GM18511 (cell line): ENCODE data around the gene PDZRN3.

Source experiments
- ATAC-seq: cut with Tn5 transposase; IDR thresholded peaks from one replicate; pipeline ENCODE4 v1.9.1; 2021; ENCODE audit warnings: mild to moderate bottlenecking, moderate library complexity; ENCODE audit not compliant: unreplicated experiment

PDZRN3 gene

GRCh38 chr3:73432023-73432705, 192.6 kb downstream of the PDZRN3 start:
- ATAC-seq = no peak

DNA sequence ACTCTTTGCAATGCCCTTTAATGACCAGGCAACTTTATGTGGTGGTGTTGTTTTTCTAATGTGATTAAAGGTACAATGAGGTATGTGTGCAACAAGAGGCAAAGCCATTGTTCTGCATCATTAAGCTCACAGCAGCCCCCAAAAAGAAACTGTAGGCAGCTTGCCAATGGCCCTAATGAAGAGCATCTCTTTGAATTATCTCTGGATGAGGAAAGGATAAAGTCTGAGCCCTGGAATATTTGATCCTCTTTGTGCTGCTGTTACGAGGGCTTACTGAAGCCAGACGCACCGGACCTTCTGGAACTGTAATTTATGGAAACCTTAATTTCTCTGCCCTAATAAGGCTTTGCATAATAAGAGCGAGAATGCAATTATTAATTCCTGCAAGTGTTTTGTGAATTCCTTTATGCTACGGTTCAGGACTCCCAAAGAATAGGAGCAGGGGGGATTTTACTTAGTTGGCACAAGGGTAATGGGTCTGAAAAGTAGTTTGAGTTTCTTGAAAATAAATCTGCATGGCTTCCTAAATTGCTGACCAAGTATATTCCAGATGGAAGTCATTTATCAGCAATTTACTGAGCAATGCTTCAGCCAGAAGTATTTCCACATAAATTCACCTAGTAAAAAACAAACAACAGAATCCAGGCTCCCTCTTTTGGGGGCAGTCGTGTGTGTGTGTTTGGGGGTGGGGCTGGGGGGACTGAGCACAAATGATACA, 193.4 kb downstream of the PDZRN3 start:
- ATAC-seq = no peak

DNA sequence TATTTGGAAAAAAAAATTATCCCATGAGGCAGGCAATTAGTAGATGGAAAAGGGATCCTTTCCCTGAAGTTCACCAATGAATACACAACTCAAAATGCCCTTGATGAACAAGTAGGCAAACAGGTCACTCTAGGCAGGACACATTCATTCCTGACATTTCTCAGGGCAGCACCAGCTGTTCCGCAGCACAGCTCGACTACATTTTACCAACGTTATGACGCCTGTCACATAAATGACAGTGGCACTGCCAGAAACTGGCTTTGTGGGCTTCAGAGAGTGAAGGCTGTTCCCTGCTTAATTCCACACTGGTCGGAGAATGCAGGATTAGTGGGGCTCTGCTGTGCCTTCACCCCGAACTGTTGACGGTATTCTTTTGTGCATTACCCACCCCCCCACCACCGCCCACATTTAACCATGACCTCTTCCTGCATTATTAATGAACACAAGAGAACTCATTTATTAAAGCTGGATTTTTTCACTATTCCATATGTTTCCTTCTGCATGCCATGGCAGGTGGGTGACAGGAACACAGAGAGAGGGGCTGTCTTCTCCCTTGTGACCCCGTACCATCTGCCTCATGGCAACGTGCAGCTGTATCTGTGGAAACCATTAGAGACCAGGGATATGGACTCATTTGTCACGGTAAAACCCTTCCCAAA, 197.6 kb downstream of the PDZRN3 start:
- no peak for ATAC-seq

- ATAC-seq = no peak
Measured at GRCh38 chr3:73426606-73427005, 198.1 kb downstream of the PDZRN3 start.

DNA sequence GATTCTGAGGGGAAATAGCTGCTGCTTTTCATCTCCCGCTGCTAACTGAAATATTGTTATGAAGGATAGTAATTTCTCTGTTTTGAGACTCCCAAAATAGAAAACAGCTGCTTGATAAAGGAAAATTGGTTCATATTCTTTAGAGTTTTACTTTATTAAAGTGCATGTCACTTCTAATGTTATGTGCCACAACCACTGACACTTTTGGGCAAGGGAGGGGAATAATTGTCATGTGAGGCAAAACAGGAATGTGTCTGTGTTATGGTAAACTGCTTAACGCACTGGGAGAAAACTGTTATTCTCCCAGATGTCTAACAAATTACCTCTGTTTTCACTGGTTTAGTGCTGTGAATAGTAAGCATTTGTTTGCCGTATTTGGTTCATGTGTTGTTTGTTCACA, 201.6 kb downstream of the PDZRN3 start:
- no peak for ATAC-seq

GRCh38 chr3:73422571-73422970, 202.2 kb downstream of the PDZRN3 start:
- no peak for ATAC-seq

GRCh38 chr3:73419942-73420341, 204.8 kb downstream of the PDZRN3 start:
- no peak for ATAC-seq

- no peak for ATAC-seq
Measured at GRCh38 chr3:73419179-73419803, 205.4 kb downstream of the PDZRN3 start.

GRCh38 chr3:73418681-73419080, 206.1 kb downstream of the PDZRN3 start:
- ATAC-seq = no peak

DNA sequence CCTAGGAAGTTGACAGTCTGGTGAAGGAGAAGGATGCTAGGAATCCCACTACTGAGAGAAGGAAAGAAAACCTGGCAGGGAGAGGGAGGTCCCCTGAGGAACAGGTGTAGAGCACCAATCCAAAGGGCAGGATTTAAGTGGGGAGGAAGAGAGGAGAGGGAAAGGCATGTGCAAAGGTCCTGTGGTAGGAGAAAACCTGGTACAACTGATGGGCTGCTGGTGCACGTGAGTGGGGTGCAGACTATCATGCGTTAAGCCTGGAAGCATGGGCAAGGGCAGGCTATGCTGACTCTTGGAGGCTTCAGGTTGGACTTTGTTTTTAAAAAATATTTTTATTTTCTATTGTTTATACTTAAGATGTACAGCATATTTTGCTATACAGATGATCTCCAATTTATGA, 209.6 kb downstream of the PDZRN3 start:
- ATAC-seq = no peak

- no peak for ATAC-seq
Measured at GRCh38 chr3:73413619-73414018, 211.1 kb downstream of the PDZRN3 start.

- ATAC-seq = no peak
Measured at GRCh38 chr3:73411993-73412392, 212.7 kb downstream of the PDZRN3 start.

DNA sequence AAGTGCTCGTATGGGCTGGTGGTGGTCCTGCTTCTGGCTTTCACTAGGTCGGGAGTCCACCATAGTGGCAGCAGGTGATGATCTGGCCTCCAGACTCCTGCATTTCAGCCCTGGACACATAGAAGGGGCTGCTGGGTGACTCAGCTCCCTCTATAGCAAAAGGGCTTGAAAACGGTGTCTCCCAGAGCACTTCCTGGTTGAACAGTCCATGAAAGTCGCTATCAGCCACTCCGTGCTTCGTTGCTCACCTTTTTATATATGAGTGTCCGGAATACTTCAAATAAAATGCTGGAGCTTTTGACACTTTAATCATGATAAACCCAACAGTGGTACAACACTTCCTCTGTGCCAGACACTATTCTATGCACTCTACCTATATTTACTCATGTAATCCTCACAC, 213.2 kb downstream of the PDZRN3 start:
- ATAC-seq = no peak

DNA sequence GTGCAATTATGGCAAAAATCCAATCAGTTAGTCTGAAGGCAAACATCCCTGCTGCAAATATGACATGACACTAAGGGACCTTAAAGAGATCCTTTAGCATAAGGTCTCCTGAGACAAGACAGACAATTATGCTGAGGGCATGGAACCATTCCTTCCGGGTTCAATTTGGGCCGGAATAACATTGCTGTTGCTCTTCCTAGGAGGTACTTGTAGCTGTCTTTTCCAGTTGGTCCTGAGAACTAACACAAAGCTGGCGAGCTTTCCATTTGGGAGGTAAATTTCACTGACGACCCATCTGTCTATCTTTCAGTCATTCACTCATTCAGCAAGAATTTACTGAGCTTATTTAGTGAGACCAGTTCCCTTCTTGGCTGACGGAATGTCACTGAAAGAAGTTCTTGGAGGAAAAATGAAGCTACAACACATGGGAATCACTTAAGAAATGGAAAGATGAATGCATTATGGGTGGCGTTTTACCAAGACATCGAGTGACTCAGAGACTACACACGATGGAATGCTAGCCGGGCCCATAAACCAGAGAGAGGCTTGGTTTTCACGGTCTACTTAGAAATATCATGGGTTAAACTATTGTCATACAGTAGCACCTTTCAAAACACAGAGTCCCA, 215.5 kb downstream of the PDZRN3 start:
- no peak for ATAC-seq

- ATAC-seq = no peak
Measured at GRCh38 chr3:73408634-73409033, 216.1 kb downstream of the PDZRN3 start.

DNA sequence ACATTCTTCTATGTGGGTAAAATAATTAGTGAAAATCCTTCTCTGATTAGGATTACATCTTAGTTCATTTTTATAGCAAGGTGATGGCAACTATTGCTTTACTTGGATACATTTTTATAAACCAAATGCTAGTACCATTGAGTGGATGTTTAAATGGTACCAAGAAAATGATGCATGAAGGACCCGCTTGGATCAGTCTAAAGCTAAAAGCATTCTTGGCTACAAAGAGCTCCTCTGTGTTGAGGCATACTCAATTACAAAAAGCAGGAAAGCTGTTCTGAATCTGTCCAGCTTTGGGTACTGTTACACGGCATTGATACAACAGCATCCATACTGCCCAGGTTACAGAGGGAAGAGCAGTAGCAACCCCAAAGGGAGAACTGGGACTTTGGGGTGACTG, 217.2 kb downstream of the PDZRN3 start:
- ATAC-seq = no peak

DNA sequence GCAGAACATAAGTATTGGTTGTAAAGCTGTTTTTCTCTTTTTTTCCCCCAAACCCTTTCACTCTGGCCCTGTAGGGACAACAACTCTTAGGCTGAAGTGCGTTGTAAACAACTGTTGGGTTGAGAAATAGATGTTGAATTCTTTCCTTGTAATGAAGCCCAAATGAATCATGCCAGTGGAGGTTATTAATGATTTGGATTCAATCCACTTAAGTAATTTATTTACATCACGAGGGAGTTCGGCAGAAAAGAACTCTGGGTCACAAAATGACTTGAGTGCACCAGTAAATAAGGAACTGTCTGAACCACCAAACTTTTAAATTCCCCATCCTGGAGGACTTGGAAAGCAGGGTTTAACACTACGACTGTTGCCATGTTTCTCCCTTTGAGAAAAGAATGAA, 218.9 kb downstream of the PDZRN3 start:
- ATAC-seq = no peak

DNA sequence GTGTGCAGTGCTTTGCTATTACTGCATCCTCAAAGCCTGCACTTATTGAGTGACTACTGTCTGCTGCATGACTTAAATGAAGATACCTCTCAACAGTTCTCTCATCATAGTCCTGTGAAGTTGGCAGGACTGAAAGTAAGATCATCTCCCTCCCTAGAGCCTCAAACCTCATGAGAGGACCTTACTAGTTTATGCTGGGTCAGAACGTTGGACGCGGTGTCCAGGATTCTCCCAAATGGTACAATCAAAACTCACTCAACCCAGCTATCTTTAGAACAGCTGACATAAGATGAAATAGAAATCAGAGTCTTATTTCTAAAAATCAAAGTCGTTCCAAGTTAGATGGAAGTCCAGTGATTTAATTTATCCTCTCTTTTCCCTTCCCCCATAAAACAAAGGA, 219.7 kb downstream of the PDZRN3 start:
- no peak for ATAC-seq

GRCh38 chr3:73404435-73404834, 220.3 kb downstream of the PDZRN3 start:
- ATAC-seq = no peak

DNA sequence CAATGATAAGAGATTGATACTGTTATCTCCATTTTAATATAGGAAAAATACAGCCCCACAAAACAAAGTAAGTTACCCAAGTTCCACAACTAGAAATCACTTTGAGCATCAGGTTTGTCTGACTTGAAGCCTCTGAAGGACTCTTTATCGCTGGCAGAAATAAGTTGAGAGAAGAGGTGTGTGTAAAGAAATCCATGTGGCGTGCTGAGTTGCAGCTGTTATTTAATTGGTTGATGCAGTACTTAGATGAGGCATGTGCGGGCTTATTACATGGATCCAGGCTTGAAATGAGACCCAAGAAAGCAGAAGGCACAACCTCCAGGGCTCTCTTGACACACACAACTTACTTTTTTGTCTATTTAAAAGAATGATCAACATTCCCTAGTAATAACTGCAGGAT, 221.3 kb downstream of the PDZRN3 start:
- ATAC-seq = no peak

GRCh38 chr3:73401616-73402279, 223.0 kb downstream of the PDZRN3 start:
- no peak for ATAC-seq
